ENCODE data around the gene PPP2R5C. TPM values are rescaled to one million over a fixed set of nuclear protein-coding genes. Genes with fewer than 3 reads are reported as not detected.

PPP2R5C gene
- total RNA-seq, 4 donors from 2014 or later = 73.7 to 90.5 (median 87.6) TPM

- no peak for ATAC-seq (ENCODE audit: low FRiP score)
- no peak for TF ChIP-seq CTCF (IDR thresholded peaks at IDR 0.05)
- no peak for DNase-seq (ENCODE audit: low spot score)
Measured at GRCh38 chr14:101853455-101854018, 92.0 kb downstream of the PPP2R5C start.

- TF ChIP-seq CTCF (IDR thresholded peaks at IDR 0.05) = no peak
- ATAC-seq (ENCODE audit: low FRiP score) (no peak), DNase-seq (ENCODE audit: low spot score) (no peak)
Measured at GRCh38 chr14:101854366-101854765, 92.9 kb downstream of the PPP2R5C start.

GRCh38 chr14:101855958-101856357 lies 94.4 kb downstream of the PPP2R5C start:
- TF ChIP-seq CTCF (IDR thresholded peaks at IDR 0.05) = no peak
- ATAC-seq (ENCODE audit: low FRiP score) = no peak
- no peak for DNase-seq (ENCODE audit: low spot score)

GRCh38 chr14:101856536-101856935 lies 95.0 kb downstream of the PPP2R5C start:
- TF ChIP-seq CTCF (IDR thresholded peaks at IDR 0.05) = no peak
- no peak for DNase-seq (ENCODE audit: low spot score)
- ATAC-seq (ENCODE audit: low FRiP score) = no peak

GRCh38 chr14:101857226-101857625 lies 95.7 kb downstream of the PPP2R5C start:
- no peak for TF ChIP-seq CTCF (IDR thresholded peaks at IDR 0.05)

GRCh38 chr14:101858791-101859537 lies 97.5 kb downstream of the PPP2R5C start:
- ATAC-seq (ENCODE audit: low FRiP score) (no peak), DNase-seq (ENCODE audit: low spot score) (no peak)
- TF ChIP-seq CTCF (IDR thresholded peaks at IDR 0.05) = no peak

More at GRCh38 chr14:101857226-101857625, 95.7 kb downstream of the PPP2R5C start:
- ATAC-seq (ENCODE audit: low FRiP score) (no peak), DNase-seq (ENCODE audit: low spot score) (no peak)

DNA sequence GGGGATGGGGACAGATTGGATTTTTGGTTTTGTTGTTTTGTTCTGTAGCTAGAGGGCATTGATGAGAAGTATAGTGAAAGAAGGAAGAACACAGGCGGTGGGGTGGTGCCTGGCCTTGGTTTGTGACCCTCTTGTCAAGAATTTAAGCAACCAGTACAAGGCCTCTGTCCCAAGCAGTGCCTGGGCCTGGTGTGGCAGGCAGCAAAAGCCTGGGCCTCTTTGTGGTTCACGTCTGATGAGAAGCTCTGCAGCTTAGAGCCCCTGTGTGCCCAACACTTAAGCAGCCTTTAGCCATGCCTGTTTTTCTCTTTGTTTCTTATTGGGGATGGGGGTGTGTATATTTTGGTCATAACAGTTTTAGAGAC lies 98.0 kb downstream of the PPP2R5C start:
- ATAC-seq (ENCODE audit: low FRiP score) (no peak), DNase-seq (ENCODE audit: low spot score) (no peak)
- no peak for TF ChIP-seq CTCF (IDR thresholded peaks at IDR 0.05)

Data from omental fat pad (tissue), 4 donors.